Measurements from ENCODE around the gene NOL6. TPM values are rescaled to one million over a fixed set of nuclear protein-coding genes. Genes with fewer than 3 reads are reported as not detected.
A peak's percentile ranks its signal among the peaks of the same experiment; 100 is the strongest.

Gene NOL6
- total and polyA plus RNA-seq, 10 donors = 20.0 to 48.1 (median 26.5) TPM

DNA sequence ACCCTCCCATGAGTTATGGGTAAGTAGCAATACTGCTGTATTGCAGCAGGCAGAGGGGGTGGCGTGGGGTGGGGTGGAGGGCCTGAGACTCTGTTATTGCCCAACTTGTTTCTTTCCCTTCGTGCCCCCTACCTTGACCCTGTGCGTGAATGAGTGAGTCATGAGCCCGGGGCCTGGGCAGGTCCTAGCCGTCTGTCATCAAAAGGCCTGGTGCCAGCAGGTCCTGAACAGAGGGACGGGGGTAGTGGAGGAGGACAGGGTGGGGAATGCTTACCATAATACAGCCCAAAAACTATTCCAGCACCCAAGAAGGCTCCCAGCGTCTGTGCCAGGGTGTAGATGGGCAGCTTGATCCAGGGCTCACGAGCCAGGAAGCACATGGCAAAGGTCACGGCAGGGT lies 30.7 kb downstream of the NOL6 start:
- Histone ChIP-seq H3K9me3 (no peaks in the 10 kb centered on the region), H3K27ac (peak overlapping the region in 5 of 8 donors; percentile 33 to 90 (median 89)), H3K4me1 (peaks cover 16 to 85% (median 53%) of the 10 kb centered on the region in 6 donors), H3K36me3 (peaks cover 0 to 37% (median 11%) of the 10 kb centered on the region in 6 donors), H3K4me3 (peak overlapping the region in 1 of 8 donors; percentile 76), H3K27me3 (replicated peaks in 1 of 7) (peaks cover 0 to 13% (median 0%) of the 10 kb centered on the region in 7 donors)
- TF ChIP-seq, protein P1, sequence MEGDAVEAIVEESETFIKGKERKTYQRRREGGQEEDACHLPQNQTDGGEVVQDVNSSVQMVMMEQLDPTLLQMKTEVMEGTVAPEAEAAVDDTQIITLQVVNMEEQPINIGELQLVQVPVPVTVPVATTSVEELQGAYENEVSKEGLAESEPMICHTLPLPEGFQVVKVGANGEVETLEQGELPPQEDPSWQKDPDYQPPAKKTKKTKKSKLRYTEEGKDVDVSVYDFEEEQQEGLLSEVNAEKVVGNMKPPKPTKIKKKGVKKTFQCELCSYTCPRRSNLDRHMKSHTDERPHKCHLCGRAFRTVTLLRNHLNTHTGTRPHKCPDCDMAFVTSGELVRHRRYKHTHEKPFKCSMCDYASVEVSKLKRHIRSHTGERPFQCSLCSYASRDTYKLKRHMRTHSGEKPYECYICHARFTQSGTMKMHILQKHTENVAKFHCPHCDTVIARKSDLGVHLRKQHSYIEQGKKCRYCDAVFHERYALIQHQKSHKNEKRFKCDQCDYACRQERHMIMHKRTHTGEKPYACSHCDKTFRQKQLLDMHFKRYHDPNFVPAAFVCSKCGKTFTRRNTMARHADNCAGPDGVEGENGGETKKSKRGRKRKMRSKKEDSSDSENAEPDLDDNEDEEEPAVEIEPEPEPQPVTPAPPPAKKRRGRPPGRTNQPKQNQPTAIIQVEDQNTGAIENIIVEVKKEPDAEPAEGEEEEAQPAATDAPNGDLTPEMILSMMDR (IDR thresholded peaks at IDR 0.05 in 8 of 11, conservative IDR thresholded peaks at IDR 0.05 in 3 of 11) = no peak
- TF ChIP-seq POLR2AphosphoS5 (IDR thresholded peaks at IDR 0.05) = peak in 1 of 3 donors; percentile 7
- no peak for DNase-seq
- 77 to 84% (median 81%) methylated on average over 9 of the region's 9 CpGs for WGBS, 5 donors
- intact Hi-C loops (cut with DNase I; ENCODE audit: low total_unique reads) = no loop called here

DNA sequence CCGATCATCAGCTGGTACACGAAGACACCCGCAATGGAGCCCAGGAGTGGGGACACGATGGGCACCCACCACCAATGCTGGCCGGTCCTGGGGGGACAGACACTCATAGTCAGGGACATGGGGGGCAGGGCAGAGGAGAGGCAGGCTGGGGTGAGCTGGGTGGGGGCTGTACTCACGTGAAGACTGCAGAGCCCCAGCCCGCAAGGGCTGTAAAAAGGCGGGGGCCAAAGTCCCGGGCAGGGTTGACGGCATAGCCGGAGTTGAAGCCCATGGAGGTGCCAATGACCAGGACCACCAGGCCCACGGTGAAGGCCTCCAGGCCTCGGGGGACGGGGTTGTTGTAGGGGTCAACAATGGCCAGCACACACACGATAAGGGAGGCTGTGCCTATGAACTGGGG lies 31.6 kb downstream of the NOL6 start:
- no peak overlapping the region for H3K4me3 ChIP-seq
- peaks cover 0 to 37% (median 11%) of the 10 kb centered on the region in 6 donors for H3K36me3 ChIP-seq
- intact Hi-C loops (cut with DNase I; ENCODE audit: low total_unique reads) = no loop called here
- 90 to 95% (median 94%) methylated on average over 15 of the region's 15 CpGs for WGBS, 5 donors
- peaks cover 11 to 85% (median 48%) of the 10 kb centered on the region in 6 donors for H3K4me1 ChIP-seq
- peaks cover 0 to 3% (median 0%) of the 10 kb centered on the region in 7 donors for H3K27me3 ChIP-seq (replicated peaks in 1 of 7)
- no peaks in the 10 kb centered on the region for H3K9me3 ChIP-seq
- TF ChIP-seq POLR2AphosphoS5 (IDR thresholded peaks at IDR 0.05) (no peak), POLR2A (IDR thresholded peaks at IDR 0.05) (no peak)
- TF ChIP-seq, protein P1 (IDR thresholded peaks at IDR 0.05 in 8 of 11, conservative IDR thresholded peaks at IDR 0.05 in 3 of 11) = no peak
- peak overlapping the region in 3 of 8 donors; percentile 33 to 90 (median 89) for H3K27ac ChIP-seq
- DNase-seq = no peak

DNA sequence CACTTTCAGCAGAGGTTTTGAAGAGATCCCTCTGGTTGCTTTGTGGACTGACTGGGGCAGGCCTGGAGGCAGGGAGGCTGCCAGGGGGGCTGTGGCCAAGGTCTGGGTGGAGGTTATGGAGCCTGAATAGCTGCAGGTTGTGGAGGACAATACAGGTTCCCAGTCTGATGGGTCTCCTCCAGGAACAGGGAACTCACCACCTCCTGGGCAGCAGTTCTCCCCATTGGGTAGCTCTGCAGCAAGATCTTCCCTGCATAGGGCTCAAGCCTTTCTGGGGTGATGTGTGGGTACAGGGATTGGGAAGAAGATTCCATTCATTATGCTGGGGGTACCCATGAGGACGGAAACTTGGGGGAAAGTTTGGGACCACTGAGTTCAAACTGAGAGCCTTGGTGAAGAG lies 33.1 kb downstream of the NOL6 start:
- Histone ChIP-seq H3K27me3 (replicated peaks in 1 of 7) (no peaks in the 10 kb centered on the region), H3K36me3 (peaks cover 0 to 37% (median 11%) of the 10 kb centered on the region in 6 donors), H3K9me3 (no peaks in the 10 kb centered on the region), H3K27ac (peak overlapping the region in 6 of 8 donors; percentile 1 to 81 (median 68)), H3K4me3 (no peak overlapping the region), H3K4me1 (peaks cover 4 to 85% (median 39%) of the 10 kb centered on the region in 6 donors)
- WGBS, 5 donors = 86 to 100% (median 91%) methylated on average over 1 of the region's 1 CpG
- intact Hi-C loops (cut with DNase I; ENCODE audit: low total_unique reads) = no loop called here
- DNase-seq = no peak
- TF ChIP-seq, protein P1 (IDR thresholded peaks at IDR 0.05 in 8 of 11, conservative IDR thresholded peaks at IDR 0.05 in 3 of 11) = no peak
- TF ChIP-seq POLR2A (IDR thresholded peaks at IDR 0.05) = no peak
- no peak for TF ChIP-seq POLR2AphosphoS5 (IDR thresholded peaks at IDR 0.05)

DNA sequence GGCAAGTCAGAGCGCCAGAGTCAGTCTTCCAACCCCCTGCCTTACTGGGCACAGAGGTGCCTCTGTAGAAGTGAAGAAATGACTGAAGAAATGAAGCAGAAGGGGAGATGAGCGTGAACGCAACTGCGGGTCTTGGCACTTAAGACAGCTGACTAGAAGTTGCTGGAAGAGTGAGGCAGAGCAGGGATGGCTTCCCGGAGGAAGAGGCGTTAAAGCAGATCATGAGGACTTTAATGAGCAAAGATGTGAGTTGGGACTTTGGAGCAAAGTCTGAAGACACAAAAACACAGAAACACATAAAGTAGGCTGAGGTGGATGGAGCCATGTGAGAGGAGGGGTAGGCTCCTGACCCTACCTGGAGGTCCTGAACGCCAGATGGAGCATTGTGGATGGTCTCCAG lies 33.5 kb downstream of the NOL6 start:
- WGBS, 5 donors = 89 to 96% (median 91%) methylated on average over 7 of the region's 7 CpGs
- Histone ChIP-seq H3K9me3 (no peaks in the 10 kb centered on the region), H3K4me1 (peaks cover 4 to 81% (median 35%) of the 10 kb centered on the region in 6 donors), H3K27ac (peak overlapping the region in 7 of 8 donors; percentile 1 to 81 (median 67)), H3K36me3 (peaks cover 0 to 37% (median 11%) of the 10 kb centered on the region in 6 donors), H3K4me3 (no peak overlapping the region), H3K27me3 (replicated peaks in 1 of 7) (no peaks in the 10 kb centered on the region)
- DNase-seq = no peak
- TF ChIP-seq, protein P1 (IDR thresholded peaks at IDR 0.05 in 8 of 11, conservative IDR thresholded peaks at IDR 0.05 in 3 of 11) = no peak
- TF ChIP-seq POLR2AphosphoS5 (IDR thresholded peaks at IDR 0.05) (no peak), POLR2A (IDR thresholded peaks at IDR 0.05) (no peak)
- intact Hi-C loops (cut with DNase I; ENCODE audit: low total_unique reads) = no loop called here
